WI38 (cell line): Measurements from ENCODE around the gene BCL2.
"Not testable (repeated sequence)": the region's sequence is repeated elsewhere in the genome, so short reads cannot be mapped to it uniquely, and the experiment has no call there.

Experiments used
- H3K4me3 ChIP-seq: 2 replicates; pipeline ENCODE4 v1.5.1; 2011; ENCODE audit warnings: low read depth, mild to moderate bottlenecking, control low read depth, low read length
- TF ChIP-seq, protein P1 (sequence below): IDR thresholded peaks from 2 replicates; pipeline ENCODE4 v1.5.1; 2012; ENCODE audit warnings: low read depth, mild to moderate bottlenecking, control low read depth, low read length

Gene BCL2

DNA sequence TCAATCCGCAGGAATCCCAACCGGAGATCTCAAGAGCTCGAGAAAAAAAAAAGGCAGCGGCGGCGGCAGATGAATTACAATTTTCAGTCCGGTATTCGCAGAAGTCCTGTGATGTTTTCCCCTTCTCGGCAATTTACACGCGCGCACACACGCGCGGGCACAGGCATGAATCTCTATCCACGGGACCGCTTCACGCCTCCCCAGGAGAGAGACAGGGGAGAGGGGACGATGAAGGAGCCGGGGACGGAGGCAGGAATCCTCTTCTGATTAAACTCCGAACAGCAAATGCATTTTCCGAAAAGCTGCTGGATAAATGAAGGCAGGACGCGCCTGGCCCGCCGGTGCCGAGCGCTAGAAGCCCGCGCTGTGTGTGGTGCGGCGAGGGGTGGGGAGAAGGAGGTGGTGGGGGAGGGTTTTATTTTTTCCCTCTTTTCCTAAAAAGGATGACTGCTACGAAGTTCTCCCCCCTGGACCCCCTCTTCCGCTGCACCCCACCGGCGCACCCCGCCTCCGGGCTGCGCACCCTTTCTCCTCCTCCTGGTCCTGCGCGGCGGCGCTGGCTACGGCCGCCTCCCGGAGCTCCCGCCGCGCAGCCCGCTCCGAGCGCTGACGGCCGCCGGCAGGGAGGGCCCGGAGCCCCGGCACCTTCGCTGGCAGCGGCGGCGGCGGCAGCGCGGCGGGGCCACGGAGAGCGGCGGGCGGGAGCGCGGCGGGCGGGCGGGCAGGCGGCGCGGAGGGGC lies at the start of gene BCL2:
Gene BCL2 (minus strand): TSS at position 387 of the 740 bp plus-strand sequence.
- peak within 1 kb of the TSS; percentile 81 for H3K4me3 ChIP-seq
- TF ChIP-seq, protein P1, sequence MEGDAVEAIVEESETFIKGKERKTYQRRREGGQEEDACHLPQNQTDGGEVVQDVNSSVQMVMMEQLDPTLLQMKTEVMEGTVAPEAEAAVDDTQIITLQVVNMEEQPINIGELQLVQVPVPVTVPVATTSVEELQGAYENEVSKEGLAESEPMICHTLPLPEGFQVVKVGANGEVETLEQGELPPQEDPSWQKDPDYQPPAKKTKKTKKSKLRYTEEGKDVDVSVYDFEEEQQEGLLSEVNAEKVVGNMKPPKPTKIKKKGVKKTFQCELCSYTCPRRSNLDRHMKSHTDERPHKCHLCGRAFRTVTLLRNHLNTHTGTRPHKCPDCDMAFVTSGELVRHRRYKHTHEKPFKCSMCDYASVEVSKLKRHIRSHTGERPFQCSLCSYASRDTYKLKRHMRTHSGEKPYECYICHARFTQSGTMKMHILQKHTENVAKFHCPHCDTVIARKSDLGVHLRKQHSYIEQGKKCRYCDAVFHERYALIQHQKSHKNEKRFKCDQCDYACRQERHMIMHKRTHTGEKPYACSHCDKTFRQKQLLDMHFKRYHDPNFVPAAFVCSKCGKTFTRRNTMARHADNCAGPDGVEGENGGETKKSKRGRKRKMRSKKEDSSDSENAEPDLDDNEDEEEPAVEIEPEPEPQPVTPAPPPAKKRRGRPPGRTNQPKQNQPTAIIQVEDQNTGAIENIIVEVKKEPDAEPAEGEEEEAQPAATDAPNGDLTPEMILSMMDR: no peak

DNA sequence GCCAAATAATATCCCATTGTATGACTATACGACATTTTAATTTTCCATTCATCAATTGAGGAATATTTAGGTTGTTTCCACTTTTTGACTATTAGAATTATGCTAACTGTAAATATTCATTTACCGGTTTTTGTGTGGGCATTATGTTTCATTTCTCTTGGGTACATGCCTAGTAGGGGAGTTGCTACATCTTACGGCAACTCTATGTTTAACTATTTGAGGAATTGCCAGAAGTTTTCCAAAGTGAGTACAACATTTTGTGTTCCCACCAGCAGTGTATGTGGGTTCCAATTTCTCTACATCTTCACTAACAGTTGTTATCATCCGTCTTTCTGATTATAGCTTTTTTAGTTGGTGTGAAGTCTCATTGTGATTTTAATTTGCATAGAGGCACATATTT lies 49.0 kb upstream of the BCL2 start:
- H3K4me3 ChIP-seq: no peak overlapping the region
- TF ChIP-seq, protein P1: no peak

DNA sequence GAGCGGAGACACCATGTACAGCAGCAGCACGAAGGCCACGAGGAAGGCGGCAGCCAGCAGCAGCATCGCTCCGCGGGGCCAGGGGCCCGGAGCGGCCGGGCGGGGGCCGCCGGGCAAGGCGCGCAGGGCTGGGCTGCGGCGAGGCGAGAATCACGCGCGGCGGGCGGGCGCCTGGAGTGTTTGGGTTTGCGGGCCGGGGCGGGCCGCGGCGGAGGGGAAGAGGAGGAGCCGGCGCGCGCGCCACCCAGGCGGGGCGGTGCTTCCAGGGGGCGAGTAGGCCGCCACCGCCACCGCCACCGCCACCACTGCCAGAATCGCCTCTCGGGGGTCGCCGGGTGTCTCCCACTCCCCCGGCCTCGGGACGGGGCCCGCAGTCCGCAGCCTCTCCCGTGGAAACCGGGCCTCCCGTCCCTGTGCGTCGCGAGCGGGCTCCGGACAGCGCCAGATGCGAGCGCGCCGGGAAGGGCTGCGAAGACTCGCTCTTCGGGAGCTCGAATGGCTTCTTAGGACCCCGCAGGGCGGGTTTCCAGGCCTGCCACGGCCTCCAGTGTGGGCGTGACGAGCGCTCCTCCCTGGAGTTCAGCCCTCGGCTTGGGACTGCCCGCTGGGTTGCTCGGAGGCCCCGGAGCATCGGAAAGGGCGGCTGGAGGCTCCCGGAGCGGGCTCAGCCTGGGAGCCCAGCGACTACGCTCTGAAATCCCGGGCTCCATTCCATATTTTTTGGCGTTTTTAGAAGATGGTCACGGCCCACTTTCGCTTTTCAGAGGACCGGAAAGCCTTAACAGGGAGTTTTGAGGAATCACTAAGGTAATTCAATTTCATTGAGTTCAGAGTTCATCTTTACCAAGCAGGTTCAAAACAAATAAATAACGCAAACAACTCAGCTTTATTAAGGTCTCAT lies 47.7 kb upstream of the BCL2 start, which contains the start of gene KDSR:
Gene KDSR (minus strand): TSS at position 154 of the 901 bp plus-strand sequence. CDS start 88 bp downstream, at position 66.
- TF ChIP-seq, protein P1: no peak
- H3K4me3 ChIP-seq: peak within 1 kb of the TSS; percentile 91

DNA sequence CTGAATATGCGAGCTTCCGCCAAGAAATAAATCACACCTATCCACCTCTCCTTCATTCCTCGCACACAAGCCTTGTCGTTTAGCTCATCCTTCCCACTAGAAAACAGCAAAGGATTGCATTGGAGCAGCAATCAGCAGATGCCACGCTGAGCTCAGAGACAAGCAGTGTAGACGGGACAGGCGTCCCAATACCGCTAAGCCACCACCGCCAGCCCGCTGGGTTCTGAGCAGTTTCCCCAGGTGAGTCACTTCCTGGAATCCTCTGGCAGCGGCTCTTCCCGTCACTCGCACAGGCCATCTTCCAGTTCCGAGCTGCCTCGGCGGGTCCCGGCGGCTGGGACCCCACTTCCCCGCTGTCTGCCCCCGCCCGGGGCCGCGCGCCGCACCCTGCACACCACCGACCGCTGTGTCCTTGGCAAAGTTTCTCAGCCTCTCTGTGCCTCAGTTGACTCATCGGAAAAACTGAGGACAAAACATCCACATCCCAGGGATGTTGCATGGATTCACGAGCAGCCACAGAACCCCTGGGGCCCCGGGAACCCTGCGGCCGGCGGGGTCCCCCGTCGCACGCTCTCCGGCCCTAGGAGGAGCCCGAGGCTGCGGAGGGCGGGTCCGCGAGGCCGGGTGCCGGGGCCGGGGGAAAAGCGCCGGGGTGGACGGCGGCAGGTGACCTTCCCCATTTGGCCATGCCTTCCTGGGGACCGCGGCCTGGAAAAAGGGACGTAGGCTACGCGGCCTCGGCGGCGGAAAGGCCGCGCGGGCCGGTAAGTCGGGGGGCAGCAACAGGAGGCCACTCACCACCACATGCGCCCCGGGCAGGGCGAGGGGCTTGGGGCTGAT lies 46.9 kb upstream of the BCL2 start:
- peak overlapping the region; percentile 91 for H3K4me3 ChIP-seq
- TF ChIP-seq, protein P1: no peak

DNA sequence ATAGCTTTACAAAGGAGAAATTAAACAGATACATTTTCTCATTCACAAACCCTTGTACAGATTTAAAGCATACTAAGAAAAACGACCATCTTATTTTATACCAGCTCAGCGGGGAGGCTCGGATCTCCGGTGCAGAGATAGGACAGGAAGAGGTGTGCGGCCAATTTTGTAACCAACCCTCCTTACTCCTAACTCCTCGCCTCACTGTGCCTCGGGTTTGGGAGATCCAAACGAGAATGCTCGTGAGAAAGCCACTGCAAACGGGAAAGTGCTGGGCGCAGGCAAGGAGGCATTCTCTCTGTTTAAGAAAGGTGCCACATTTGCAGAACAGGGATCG lies 46.3 kb upstream of the BCL2 start:
- TF ChIP-seq, protein P1: no peak

DNA sequence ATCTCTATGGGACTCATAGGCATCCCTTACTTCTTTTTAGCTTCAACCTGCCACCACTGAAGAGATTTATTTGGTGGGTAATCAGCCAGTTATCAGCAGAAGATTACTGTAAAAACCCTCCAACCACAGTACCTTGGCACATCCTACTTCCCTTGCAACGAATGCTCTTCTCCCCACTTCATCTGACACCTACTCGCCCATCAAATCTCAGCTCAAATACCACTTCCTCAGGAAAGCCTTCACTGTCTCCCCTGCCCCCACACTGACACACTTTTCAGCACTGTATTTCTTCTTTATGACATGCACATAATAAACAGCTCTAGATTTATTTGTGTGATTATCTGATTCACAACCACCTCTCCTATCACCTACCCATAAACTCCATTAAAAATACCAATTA lies 44.4 kb upstream of the BCL2 start:
- TF ChIP-seq, protein P1: no peak

More for the DNA sequence above, 46.3 kb upstream of the BCL2 start:
- peak overlapping the region; percentile 91 for H3K4me3 ChIP-seq

DNA sequence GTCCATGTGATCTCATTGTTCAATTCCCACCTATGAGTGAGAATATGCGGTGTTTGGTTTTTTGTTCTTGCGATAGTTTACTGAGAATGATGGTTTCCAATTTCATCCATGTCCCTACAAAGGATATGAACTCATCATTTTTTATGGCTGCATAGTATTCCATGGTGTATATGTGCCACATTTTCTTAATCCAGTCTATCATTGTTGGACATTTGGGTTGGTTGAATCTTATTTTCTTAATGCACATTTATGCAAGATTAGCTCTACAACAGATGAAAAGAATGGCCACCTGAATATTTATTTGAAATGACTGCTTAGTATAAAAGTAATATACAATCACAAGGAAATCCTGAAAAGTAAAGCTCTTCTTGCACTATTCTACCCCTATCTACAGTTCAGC lies 43.9 kb upstream of the BCL2 start:
- H3K4me3 ChIP-seq: not testable (repeated sequence)

More for the DNA sequence above, 44.4 kb upstream of the BCL2 start:
- H3K4me3 ChIP-seq: no peak overlapping the region
